ENCODE data around the gene KRTAP13-2.

KRTAP13-2 gene

GRCh38 chr21:30372139-30372770 is at the start of gene KRTAP13-2:
Gene KRTAP13-2, minus strand, starts transcription at chr21:30372271. Its CDS starts 58 bp downstream, at chr21:30372213.
- no peak for DNase-seq

GRCh38 chr21:30415993-30416392 is 43.9 kb upstream of the KRTAP13-2 start:
- no peak for DNase-seq

GRCh38 chr21:30408782-30409494 is 36.9 kb upstream of the KRTAP13-2 start:
- DNase-seq, result peak in 1 of 2 donors; percentile 8

DNA sequence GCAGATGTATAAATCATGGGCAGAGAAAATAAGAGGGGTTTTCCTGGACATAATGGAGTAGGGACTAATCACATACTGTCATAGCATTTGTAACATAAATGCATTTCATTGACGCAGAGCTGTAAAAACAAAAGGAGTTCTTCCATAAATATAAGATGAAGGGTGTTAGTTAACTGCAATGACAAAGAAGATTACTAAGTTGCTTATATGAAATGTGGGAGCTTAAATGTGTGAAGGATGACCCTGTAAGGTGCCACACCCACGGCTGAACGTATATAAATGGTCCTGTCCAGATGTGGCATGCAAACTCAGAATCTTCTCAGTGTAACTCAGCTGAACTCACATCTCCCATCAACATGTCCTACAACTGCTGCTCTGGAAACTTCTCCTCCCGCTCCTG is 23.7 kb upstream of the KRTAP13-2 start, which contains the start of gene KRTAP13-1:
Gene KRTAP13-1 (plus strand): TSS at position 301 of the 400 bp plus-strand sequence. CDS start 56 bp downstream, at position 357.
- DNase-seq, result no peak

- DNase-seq, result no peak
Observed at GRCh38 chr21:30391492-30392025, 19.5 kb upstream of the KRTAP13-2 start.

DNA sequence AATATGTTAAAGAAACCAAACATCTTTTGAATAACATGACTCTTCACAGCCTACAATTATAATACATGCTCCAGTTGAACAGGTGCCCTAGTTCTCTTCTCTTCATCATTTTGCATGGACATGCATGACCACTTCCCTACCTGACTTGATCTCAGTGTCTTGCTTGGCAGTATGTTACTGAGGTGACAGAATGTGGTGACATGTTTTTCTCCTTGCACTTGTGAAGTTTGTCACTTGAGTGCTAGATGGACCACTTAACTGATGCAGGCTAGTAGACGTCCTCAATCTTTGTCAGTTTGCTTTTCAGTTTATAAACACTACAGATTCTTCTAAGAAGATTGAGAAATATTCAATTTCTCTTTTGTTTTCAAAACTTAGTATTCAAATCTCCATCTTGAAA is 10.1 kb upstream of the KRTAP13-2 start:
- no peak for DNase-seq

DNA sequence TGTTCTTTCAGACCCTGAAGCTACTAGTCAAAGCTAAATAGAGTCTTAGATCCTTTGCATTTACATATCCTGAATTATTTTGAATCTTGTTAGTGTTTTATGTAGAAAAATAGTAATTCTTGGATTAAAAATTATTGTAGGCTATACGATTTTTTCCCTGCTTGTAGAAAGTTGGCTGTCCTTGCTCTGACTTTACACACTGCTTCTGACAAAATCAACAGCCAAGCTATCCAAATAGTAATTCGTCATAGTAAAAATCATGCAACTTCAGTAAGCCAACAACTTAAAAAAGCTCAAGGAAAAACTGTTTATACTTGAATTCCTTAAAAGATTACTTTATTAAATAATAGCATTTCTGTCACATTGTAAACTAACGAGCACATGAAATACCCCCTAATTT is 16.2 kb downstream of the KRTAP13-2 start:
- no peak for DNase-seq

- DNase-seq, result no peak
Observed at GRCh38 chr21:30354308-30355005, 17.6 kb downstream of the KRTAP13-2 start.

- DNase-seq, result no peak
Observed at GRCh38 chr21:30351534-30351933, 20.5 kb downstream of the KRTAP13-2 start.

DNA sequence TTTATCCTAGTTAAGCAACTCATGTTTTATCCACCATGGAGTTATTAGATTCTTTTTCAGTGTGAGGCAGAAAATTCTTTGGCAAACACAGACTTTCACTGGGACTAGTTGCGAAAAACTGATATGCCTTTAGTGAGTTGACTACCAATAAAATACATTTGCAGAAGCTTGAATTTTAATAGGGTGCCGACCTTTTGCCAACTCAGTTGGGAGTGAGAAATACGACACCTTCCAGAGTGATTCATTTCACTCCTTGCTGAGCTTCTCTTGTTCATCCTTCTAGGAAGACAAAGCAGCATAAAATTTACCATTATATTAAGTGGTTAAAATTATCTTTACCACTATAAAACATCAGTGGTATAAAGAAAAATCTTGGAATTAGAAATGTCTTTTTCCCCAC is 22.5 kb downstream of the KRTAP13-2 start:
- no peak for DNase-seq

- no peak for DNase-seq
Observed at GRCh38 chr21:30348506-30348905, 23.6 kb downstream of the KRTAP13-2 start, which contains the start of gene KRTAP23-1. Gene KRTAP23-1, minus strand, starts transcription at chr21:30348606. Its CDS starts 0 bp downstream, at chr21:30348606.

- DNase-seq, result no peak
Observed at GRCh38 chr21:30345014-30345413, 27.1 kb downstream of the KRTAP13-2 start.

GRCh38 chr21:30340714-30341573 is 31.1 kb downstream of the KRTAP13-2 start:
- DNase-seq, result no peak

GRCh38 chr21:30338717-30339116 is 33.4 kb downstream of the KRTAP13-2 start:
- DNase-seq, result no peak

GRCh38 chr21:30337772-30338171 is 34.3 kb downstream of the KRTAP13-2 start:
- no peak for DNase-seq

GRCh38 chr21:30337276-30337744 is 34.8 kb downstream of the KRTAP13-2 start, which contains the start of gene KRTAP27-1:
Gene KRTAP27-1, minus strand, starts transcription at chr21:30337694. Its CDS starts 26 bp downstream, at chr21:30337668.
- DNase-seq, result no peak

- DNase-seq, result no peak
Observed at GRCh38 chr21:30336596-30336995, 35.5 kb downstream of the KRTAP13-2 start.

- DNase-seq, result no peak
Observed at GRCh38 chr21:30333736-30334135, 38.3 kb downstream of the KRTAP13-2 start.

DNA sequence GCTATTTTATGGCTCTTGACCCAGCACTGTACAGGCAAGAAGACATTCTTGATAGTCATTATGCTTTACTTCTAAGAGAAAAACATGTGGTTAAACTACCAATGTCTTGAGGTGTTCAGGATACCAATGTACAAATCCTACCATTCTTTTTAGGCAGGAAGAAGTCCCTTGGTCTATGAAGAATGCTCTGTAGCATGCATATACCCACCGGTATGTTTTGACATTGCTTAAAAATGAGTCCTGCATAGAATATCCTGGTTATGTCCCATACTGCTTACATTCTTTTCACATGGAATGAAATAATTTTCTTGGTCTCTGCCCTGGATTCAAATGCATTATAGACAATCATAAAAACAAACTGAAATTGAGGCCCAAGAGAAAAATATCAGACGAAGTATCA is 39.4 kb downstream of the KRTAP13-2 start:
- no peak for DNase-seq

DNA sequence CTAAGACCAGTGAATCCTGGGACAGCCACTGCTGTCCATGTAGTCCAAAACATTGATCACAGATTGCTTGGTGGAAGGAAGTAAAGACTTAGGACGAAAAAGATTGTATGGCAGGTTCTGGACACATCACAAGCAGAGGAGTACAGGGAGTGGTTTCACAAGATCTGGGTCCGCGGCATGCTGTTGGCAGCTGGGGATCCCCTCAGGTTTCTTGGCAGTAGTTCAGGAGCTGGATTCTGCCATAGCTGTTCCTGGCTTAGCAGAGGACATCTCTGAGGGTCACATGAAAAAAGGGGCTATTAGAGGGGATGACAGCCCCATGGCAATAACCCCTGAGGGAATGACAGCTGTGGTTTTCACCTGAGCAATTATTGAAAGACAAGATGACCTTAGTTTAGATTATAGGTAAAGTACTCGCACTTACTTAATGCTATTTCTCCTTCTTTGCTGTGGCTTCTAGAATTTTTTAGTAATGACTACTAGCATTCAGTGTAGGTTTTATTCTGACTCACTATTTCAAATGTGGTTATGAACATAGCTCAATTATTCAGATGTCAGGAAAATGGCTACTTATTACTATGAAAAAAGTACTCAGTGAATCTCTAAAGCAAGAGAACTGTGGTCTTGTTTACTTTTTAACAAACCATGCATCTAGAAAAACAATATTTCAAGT is 42.7 kb downstream of the KRTAP13-2 start:
- no peak for DNase-seq

GRCh38 chr21:30326390-30326789 is 45.7 kb downstream of the KRTAP13-2 start:
- DNase-seq, result no peak
